Neural cell (in vitro differentiated cells): ENCODE results near the gene SCG5. TPM values are rescaled to one million over a fixed set of nuclear protein-coding genes. Genes with fewer than 3 reads are reported as not detected.

ENCODE experiments used
- H2AFZ ChIP-seq: fragments of 200-600, 300-800 bp; sonication (generic), shearing (Covaris generic); 2 replicates; pipeline ENCODE4 v1.6.0; 2014; ENCODE audit warnings: low read depth, mild to moderate bottlenecking, antibody characterized with exemption, low read length, moderate library complexity
- H3F3A ChIP-seq: fragments of 200-600 bp; shearing (Covaris generic); 2 replicates; pipeline ENCODE4 v1.6.1; 2016; ENCODE audit warnings: mild to moderate bottlenecking, moderate library complexity, mixed read lengths, antibody characterized with exemption, low read length; ENCODE audit not compliant: insufficient read depth, poor library complexity, severe bottlenecking
- H3K27ac ChIP-seq: fragments of 200-600, 300-800 bp; sonication (generic), shearing (Covaris generic); 2 replicates; pipeline ENCODE4 v1.5.1; 2014; ENCODE audit warnings: mild to moderate bottlenecking, low read length, moderate library complexity
- H3K27me3 ChIP-seq: fragments of 300-800, 200-600 bp; sonication (generic), shearing (Covaris generic); 2 replicates; pipeline ENCODE4 v1.6.0; 2014; ENCODE audit warnings: mild to moderate bottlenecking, low read depth, low read length, moderate library complexity; ENCODE audit not compliant: insufficient read depth
- H3K36me3 ChIP-seq: fragments of 300-800, 200-600 bp; sonication (generic), shearing (Covaris generic); 2 replicates; pipeline ENCODE4 v1.5.1; 2014; ENCODE audit warnings: mild to moderate bottlenecking, antibody characterized with exemption, low read length, moderate library complexity; ENCODE audit not compliant: insufficient read depth
- H3K4me2 ChIP-seq: fragments of 300-800, 200-600 bp; sonication (generic), shearing (Covaris generic); 2 replicates; pipeline ENCODE4 v1.6.0; 2014; ENCODE audit warnings: mild to moderate bottlenecking, low read length
- H3K4me3 ChIP-seq: fragments of 300-800, 200-600 bp; sonication (generic), shearing (Covaris generic); 2 replicates; pipeline ENCODE4 v1.5.1; 2014; ENCODE audit warnings: mild to moderate bottlenecking, low read length, moderate library complexity
- H3K79me2 ChIP-seq: fragments of 200-600 bp; shearing (Covaris generic); replicated peaks from 2 replicates; pipeline ENCODE4 v1.6.0; 2014; ENCODE audit warnings: mild to moderate bottlenecking, low read length, moderate library complexity; ENCODE audit not compliant: insufficient read depth
- H3K9ac ChIP-seq: fragments of 300-800, 200-600 bp; sonication (generic), shearing (Covaris generic); 2 replicates; pipeline ENCODE4 v1.6.1; 2016; ENCODE audit warnings: mild to moderate bottlenecking, low read length, mixed read lengths
- H3K9me2 ChIP-seq: fragments of 200-600 bp; shearing (Covaris generic); 2 replicates; pipeline ENCODE4 v1.6.1; 2016; ENCODE audit warnings: mild to moderate bottlenecking, low read length, mixed read lengths; ENCODE audit not compliant: insufficient read depth
- H3K9me3 ChIP-seq: fragments of 200-600, 300-800 bp; sonication (generic), shearing (Covaris generic); 2 replicates; pipeline ENCODE4 v1.6.1; 2016; ENCODE audit warnings: mild to moderate bottlenecking, mixed run types, low read length, moderate library complexity, mixed read lengths
- H4K20me1 ChIP-seq: fragments of 200-600 bp; shearing (Covaris generic); 2 replicates; pipeline ENCODE4 v1.6.1; 2016; ENCODE audit warnings: mild to moderate bottlenecking, mixed run types; ENCODE audit not compliant: insufficient read depth
- EP300 ChIP-seq: fragments of 450-650 bp; conservative IDR thresholded peaks from 2 replicates; pipeline ENCODE4 v1.6.1; 2014; ENCODE audit warnings: antibody characterized with exemption, mild to moderate bottlenecking, moderate library complexity; ENCODE audit not compliant: poor library complexity, severe bottlenecking
- EZH2 ChIP-seq: fragments of 200-600, 300-800 bp; shearing (Covaris generic), sonication (generic); IDR thresholded peaks from 2 replicates; pipeline ENCODE4 v1.6.1; 2014; ENCODE audit warnings: antibody characterized with exemption, low read length, borderline replicate concordance, mild to moderate bottlenecking; ENCODE audit not compliant: insufficient read depth, poor library complexity, severe bottlenecking
- MXI1 ChIP-seq: fragments of 450-650 bp; conservative IDR thresholded peaks from 2 replicates; pipeline ENCODE4 v1.6.1; 2014; ENCODE audit warnings: antibody characterized with exemption, mild to moderate bottlenecking; ENCODE audit not compliant: poor library complexity, severe bottlenecking
- POLR2AphosphoS5 ChIP-seq: IDR thresholded peaks from 2 replicates; pipeline ENCODE4 v1.6.1; 2012
- RAD21 ChIP-seq: fragments of 450-650 bp; conservative IDR thresholded peaks from 2 replicates; pipeline ENCODE4 v1.6.1; 2014; ENCODE audit warnings: antibody characterized with exemption, mild to moderate bottlenecking, moderate library complexity
- SMC3 ChIP-seq: fragments of 450-650 bp; conservative IDR thresholded peaks from 2 replicates; pipeline ENCODE4 v1.6.1; 2014; ENCODE audit warnings: antibody characterized with exemption, mild to moderate bottlenecking, moderate library complexity; ENCODE audit not compliant: poor library complexity
- TAF1 ChIP-seq: IDR thresholded peaks from 2 replicates; pipeline ENCODE4 v1.6.1; 2012; ENCODE audit warnings: low read depth
- polyA plus RNA-seq: library from polyadenylated mRNA; depleted of rRNA; stranded (reverse); fragments of >200 nt; gene quantifications from 2 replicates; pipeline ENCODE4 v1.2.3, GENCODE V29; 2014
- TF ChIP-seq, protein P1 (sequence below): fragments of 450-650 bp; IDR thresholded peaks from 2 replicates; pipeline ENCODE4 v1.5.1; 2014; ENCODE audit warnings: antibody characterized with exemption, mild to moderate bottlenecking, moderate library complexity; ENCODE audit not compliant: poor library complexity, severe bottlenecking
- TF ChIP-seq, protein P2 (sequence below): IDR thresholded peaks from 2 replicates; pipeline ENCODE4 v1.6.1; 2012; ENCODE audit warnings: borderline replicate concordance

The SCG5 gene
- polyA plus RNA-seq, 1 donor from 2014 or later, result 116 TPM

DNA sequence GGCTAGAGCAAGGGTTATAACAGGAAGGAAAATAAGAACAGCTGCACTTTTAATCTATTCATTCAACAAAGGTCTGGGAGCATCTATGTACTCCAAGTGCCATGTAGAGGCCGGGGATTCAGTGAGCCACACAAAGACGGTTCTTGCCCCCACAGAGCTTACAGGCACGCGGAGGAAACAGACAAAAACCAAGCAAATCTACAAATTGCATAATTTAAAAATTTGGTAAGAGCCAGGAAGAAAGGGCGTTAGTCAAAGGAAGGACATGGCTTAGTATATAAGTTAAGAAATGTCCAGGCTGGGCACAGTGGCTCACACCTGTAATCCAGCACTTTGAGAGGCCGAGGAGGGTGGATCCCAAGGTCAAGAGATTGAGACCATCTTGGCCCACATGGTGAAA is 65.9 kb downstream of the SCG5 start:
- Histone ChIP-seq H3K27me3 (no peaks in the 10 kb centered on the region), H3K4me2 (no peak overlapping the region), H3K36me3 (no peaks in the 10 kb centered on the region), H2AFZ (no peak overlapping the region), H3K9me3 (no peaks in the 10 kb centered on the region), H3K79me2 (no peaks in the 10 kb centered on the region), H3K4me3 (no peak overlapping the region), H3K27ac (no peak overlapping the region), H3K9me2 (no peaks in the 10 kb centered on the region), H4K20me1 (no peaks in the 10 kb centered on the region), H3F3A (no peaks in the 10 kb centered on the region), H3K9ac (no peak overlapping the region)
- no peak for TF ChIP-seq MXI1
- no peak for TF ChIP-seq EP300
- TF ChIP-seq, protein P1, sequence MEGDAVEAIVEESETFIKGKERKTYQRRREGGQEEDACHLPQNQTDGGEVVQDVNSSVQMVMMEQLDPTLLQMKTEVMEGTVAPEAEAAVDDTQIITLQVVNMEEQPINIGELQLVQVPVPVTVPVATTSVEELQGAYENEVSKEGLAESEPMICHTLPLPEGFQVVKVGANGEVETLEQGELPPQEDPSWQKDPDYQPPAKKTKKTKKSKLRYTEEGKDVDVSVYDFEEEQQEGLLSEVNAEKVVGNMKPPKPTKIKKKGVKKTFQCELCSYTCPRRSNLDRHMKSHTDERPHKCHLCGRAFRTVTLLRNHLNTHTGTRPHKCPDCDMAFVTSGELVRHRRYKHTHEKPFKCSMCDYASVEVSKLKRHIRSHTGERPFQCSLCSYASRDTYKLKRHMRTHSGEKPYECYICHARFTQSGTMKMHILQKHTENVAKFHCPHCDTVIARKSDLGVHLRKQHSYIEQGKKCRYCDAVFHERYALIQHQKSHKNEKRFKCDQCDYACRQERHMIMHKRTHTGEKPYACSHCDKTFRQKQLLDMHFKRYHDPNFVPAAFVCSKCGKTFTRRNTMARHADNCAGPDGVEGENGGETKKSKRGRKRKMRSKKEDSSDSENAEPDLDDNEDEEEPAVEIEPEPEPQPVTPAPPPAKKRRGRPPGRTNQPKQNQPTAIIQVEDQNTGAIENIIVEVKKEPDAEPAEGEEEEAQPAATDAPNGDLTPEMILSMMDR, result no peak
- TF ChIP-seq SMC3, result no peak
- TF ChIP-seq, protein P2, sequence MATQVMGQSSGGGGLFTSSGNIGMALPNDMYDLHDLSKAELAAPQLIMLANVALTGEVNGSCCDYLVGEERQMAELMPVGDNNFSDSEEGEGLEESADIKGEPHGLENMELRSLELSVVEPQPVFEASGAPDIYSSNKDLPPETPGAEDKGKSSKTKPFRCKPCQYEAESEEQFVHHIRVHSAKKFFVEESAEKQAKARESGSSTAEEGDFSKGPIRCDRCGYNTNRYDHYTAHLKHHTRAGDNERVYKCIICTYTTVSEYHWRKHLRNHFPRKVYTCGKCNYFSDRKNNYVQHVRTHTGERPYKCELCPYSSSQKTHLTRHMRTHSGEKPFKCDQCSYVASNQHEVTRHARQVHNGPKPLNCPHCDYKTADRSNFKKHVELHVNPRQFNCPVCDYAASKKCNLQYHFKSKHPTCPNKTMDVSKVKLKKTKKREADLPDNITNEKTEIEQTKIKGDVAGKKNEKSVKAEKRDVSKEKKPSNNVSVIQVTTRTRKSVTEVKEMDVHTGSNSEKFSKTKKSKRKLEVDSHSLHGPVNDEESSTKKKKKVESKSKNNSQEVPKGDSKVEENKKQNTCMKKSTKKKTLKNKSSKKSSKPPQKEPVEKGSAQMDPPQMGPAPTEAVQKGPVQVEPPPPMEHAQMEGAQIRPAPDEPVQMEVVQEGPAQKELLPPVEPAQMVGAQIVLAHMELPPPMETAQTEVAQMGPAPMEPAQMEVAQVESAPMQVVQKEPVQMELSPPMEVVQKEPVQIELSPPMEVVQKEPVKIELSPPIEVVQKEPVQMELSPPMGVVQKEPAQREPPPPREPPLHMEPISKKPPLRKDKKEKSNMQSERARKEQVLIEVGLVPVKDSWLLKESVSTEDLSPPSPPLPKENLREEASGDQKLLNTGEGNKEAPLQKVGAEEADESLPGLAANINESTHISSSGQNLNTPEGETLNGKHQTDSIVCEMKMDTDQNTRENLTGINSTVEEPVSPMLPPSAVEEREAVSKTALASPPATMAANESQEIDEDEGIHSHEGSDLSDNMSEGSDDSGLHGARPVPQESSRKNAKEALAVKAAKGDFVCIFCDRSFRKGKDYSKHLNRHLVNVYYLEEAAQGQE, result no peak
- no peak for TF ChIP-seq RAD21
- TF ChIP-seq EZH2, result no peak
- TF ChIP-seq POLR2AphosphoS5, result no peak
- no peak for TF ChIP-seq TAF1

DNA sequence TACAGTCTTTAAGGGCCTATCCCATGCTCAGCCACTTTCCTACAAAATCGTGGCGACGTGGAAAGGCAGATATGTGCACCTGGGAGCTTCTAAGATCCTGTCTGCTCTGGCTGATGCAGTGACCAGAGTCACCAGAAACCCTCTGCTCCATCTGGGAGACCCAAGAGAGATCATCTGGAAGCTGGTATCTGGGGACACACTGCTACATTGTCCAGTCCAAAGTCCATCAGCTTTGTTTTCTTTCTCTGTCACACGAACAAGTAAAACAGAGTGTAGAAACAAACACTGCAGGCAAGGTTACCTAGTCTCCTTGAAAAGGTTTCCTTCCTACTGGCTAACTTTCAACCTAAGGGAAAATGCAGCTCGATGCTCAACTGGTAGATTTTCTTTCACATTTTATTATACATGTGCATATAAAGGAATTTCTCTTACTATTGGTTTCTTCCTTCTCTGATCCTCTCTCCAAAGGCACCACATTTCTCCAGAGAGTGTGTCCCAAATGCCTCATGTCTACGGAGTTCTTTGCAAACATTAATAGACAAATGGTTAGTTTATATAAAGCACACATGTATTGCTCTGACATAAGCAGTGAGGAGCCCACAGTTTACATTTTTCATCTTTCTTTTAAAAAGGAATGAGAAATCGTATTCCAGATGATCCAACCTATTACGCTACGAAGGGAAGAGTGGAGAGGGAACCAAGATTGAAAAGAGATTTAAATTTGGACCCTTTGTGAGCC is 68.0 kb downstream of the SCG5 start:
- no peaks in the 10 kb centered on the region for H3K79me2 ChIP-seq
- H3K9me3 ChIP-seq, result no peaks in the 10 kb centered on the region
- TF ChIP-seq, protein P2, result no peak
- no peak for TF ChIP-seq EZH2
- no peak for TF ChIP-seq RAD21
- TF ChIP-seq, protein P1, result no peak
- TF ChIP-seq TAF1, result no peak
- TF ChIP-seq MXI1, result no peak
- no peak for TF ChIP-seq EP300
- no peak for TF ChIP-seq SMC3
- no peak for TF ChIP-seq POLR2AphosphoS5
- no peaks in the 10 kb centered on the region for H3F3A ChIP-seq
- no peaks in the 10 kb centered on the region for H4K20me1 ChIP-seq
- H3K27ac ChIP-seq, result no peak overlapping the region
- no peak overlapping the region for H2AFZ ChIP-seq
- no peak overlapping the region for H3K9ac ChIP-seq
- H3K9me2 ChIP-seq, result no peaks in the 10 kb centered on the region
- H3K4me2 ChIP-seq, result no peak overlapping the region
- H3K27me3 ChIP-seq, result peaks cover 9% of the 10 kb centered on the region
- H3K4me3 ChIP-seq, result no peak overlapping the region
- no peaks in the 10 kb centered on the region for H3K36me3 ChIP-seq
